Activated T-cell treated with anti-CD3 and anti-CD28 coated beads for 1 hour (primary cell): ENCODE measurements around the gene ARSG.
"Not testable (repeated sequence)": the region's sequence is repeated elsewhere in the genome, so short reads cannot be mapped to it uniquely, and the experiment has no call there.

Experiments
- DNase-seq: peaks from one replicate; pipeline ENCODE4 v3.0.0-alpha.2; 2020; ENCODE audit warnings: low read depth

The ARSG gene

DNA sequence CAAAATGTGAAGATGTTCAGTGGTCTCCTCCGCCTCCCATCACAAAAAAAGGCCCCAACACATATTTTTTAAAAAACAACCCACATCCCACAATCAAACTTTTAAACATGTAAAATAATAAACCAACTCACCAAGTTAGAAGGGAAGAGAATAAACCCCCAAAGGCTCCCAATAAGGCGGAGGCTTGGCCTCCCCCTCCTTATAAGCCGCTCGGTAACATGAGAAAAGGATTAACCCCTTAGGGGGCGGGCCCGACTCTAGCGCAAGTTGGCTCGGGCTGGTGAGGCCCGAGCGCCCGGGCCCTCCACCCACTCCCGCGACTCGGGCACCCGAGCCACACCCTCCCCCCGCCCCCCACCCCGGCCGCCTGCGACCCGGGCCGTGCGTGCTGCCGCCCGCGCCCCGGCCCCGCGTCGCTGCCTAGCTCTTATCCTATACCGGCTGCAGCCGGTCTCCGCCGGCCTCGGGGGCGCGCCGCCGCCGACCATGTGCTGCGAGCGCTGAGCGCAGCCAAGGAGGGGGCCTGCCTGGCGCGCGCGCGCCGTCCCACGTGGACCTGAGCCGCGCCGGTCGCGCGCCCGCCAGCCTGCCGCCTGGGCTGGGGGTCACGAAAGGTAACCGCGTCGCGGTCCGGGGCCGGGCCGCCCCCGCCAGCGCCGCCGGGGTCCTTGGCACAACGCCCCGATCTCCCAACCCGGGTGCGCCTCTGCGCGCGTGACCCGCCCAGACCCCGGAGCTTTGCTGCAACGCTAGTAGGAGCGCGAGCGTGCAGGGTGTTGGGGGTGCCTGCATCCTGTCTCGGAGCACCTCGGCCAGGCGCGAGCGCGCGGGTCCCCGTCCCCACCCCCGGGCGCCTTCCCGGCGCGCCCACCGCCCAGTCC is at the start of gene ARSG, which contains the start of gene SLC16A6:
ARSG (plus strand) TSS at position 541 of the 881 bp plus-strand sequence. CDS start 15,999 bp downstream, outside the sequence.
SLC16A6 (minus strand) TSS at position 173 of the 881 bp plus-strand sequence. CDS start 12,807 bp downstream, outside the sequence.
- DNase-seq: peak; percentile 70

DNA sequence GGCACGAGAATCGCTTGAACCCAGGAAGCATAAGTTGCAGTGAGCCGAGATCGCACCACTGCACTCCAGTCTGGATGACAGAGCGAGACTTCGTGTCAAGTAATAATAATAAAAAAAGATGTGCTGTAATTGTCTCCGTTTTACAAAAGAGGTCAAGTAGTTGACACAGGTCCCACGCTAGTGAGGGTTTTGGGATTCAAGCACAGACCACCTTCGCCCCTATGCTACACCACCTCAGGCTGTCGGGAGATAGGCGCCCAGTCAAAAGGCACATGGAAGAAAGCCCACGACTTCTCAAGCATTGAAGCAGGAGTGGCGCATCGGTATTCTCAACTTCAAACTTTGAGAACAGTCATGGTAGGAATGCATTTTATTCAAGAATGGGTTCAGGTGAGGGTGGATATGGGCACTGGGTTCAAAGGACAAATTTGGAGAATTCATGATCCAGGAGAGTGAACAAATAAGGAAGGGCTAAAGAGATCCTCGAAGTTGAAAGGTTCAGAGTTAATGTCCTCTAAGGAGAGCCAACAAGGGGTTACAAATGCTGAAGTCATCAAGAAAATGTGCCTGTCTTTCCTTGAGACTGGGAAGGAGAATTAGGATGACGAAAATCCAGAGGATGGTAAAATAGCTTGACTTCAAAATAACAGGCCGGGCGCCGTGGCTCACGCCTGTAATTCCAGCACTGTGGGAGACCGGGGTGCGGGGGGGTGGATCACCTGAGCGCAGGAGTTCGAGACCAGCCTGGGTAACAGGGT is 44.8 kb upstream of the ARSG start:
- no peak for DNase-seq

DNA sequence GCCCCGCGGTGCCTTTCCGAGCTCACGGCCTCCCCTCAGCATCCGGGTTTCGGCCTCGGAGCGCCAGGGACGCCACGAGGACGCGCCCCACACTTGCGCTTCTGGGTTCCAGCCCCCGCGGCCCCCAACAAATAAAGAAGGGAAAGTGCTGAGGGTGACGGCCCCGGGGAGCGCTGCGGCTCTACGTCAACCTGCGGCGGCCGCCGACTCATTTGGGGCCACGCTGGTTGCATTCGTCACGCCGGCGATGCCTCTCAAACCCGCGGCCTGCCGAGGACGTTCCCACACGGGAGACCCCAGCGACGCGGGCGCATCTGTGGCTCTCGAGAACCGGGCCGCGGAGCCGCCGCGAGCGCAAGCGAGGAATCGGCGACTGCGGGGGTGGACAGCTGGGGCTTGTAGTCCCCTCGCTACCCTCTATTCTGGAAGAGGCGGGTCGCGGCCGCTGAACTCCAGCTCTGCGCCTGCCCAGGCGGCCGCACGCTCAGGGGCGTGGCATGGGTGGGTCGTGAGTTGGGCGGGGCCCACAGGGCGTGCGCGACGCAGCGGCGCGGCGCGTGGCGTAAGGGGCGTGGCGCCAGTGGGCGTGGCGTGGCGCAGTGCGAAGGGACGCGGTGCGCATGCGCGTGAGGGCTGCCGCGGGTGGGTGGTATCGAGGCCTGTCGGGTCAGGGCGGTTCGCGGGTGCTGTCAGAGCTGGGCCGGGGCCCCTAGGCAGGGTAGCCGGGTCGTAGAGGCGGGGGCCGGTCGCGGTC is 43.7 kb upstream of the ARSG start, which contains the start of gene AMZ2:
AMZ2 (plus strand) TSS at position 599 of the 754 bp plus-strand sequence. CDS start 2,145 bp downstream, outside the sequence.
- peak; percentile 98 for DNase-seq

DNA sequence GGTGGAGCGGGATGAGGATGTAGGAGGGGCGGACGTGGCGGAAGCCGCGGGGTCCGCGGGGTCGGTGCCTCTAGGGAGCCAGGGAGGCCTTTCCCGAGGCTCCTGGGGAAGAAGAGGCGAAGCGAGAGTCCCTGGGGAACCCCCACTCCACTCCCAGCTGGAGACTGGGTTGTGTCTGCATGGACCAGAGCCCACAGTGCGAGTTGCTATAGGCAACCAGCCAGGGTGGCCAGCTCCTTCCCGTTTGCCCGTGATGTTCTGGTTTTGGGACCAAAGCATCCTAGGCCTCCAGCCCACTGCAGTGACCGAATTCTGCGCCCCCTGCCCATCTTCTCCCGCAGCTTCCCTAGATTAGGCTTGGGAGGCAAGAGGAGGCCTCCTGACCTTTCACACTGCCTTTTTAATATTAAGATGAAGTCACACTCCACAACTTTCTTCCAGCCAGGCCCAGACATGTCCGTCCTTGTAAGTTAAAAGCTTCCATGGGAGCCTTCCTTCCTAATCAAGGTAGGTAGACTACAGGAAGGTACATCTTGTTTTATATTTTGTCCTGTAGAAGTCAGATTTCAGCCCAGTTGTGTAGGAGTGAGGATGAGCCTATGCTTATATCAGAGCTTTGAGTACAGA is 43.0 kb upstream of the ARSG start:
- DNase-seq: no peak

DNA sequence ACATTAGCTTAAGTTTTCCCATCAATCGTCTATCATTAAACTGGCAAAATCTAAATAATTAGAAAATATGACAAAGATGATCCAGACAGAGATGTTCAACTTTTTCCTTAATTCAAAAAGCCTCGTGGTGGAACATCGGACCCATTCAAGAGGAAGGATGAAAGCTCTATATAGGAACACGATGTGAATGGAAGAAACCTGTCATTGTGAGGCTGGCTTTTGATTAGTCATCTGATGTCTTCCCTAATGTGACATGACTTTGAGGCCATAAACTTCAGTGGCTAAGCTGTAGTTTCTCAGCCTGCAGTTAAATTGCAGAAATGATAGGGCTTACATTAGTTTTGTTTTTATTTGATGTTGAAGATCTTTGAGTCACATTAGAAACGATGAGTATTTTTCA is 42.4 kb upstream of the ARSG start:
- DNase-seq: no peak

DNA sequence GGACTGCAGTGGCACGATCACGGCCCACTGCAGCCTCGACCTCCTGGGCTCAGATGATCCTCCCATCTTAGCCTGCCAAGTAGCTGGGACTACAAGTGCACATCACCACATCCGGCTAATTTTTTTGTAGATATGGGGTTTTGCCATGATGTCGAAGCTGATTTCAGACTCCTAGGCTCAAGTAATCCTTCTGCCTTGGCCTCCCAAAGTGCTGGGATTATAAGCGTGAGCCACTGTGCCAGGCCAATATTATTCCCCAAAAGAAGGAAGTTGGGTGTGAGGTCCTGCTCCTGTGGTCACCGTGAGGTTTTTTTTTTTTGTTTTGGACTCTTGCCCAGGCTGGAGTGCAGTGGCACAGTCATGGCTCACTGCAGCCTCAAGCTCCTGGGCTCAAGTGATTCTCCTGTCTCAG is 41.9 kb upstream of the ARSG start:
- DNase-seq: no peak

DNA sequence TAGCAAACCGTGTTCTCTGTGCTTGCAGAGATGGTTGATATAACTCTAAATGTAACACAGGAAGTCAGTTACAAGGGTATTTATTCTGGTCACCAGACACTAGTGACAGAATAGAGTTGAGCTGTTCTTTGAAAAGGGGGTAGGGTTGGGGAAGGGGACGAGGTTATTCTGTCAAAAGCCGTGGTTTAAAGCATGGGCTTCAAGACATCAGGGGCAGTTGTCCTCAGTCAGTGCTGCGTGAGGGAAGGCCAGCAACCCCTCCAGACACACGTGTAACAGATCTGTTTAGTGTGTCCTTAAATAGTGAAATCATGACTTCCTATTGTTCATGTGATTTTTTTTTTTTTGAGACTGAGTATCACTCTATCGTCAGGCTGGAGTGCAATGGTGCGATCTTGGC is 37.9 kb upstream of the ARSG start:
- not testable (repeated sequence) for DNase-seq

DNA sequence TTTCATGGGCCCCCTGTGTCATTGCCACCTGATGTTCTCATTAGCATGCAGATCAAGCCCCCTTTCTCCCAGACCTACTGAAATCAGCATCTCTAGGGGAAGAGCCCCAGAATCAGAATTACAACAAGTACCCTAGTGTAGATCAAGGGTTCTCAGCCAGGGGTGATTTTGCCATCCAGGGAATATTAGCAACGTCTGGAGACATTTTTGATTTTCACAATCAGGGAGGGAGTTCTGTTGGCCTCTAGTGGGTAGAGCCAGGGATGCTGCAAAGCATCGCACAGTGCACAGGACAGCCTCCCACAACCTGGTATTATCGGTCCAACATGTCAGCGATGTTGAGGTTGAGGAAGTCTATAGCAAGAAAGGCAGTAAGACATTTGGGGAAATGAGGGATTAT is 36.1 kb upstream of the ARSG start:
- DNase-seq: no peak

DNA sequence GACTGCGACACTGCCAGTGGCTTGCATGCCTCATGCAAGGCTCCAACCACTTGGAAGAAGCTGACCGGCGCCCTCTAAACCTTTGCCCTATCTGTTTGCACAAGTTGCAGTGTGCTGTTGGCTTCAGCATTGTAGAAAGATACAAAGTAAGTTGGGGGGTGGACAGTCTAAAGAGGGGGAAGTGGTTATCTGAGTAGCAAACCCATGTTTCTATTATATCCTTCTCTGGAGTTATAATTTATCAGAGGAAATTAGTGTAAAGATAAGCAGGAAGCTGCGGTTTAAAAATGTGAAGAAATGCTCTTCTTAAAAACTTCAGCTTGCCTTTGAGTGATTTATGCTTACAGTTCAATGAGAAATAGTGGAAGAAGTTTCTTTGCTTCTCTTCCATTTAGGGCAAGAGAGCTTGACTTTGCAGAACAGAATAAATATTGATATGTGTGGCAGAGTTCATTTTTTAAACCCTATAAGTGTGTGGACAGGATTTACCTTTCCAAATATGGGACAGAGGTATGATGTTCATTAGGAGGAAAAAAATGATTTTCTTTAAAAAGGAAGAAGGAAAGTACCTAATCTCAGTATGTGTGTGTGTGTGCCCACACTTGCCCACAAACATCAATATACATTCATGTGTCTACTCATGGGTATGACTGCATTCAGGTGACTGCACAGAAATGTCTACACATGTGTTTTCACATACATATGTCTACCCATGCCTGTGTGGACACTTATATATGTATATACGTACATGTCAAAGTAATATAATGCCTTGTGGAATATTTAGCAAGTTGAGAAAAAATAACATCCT is 35.4 kb upstream of the ARSG start:
- no peak for DNase-seq

DNA sequence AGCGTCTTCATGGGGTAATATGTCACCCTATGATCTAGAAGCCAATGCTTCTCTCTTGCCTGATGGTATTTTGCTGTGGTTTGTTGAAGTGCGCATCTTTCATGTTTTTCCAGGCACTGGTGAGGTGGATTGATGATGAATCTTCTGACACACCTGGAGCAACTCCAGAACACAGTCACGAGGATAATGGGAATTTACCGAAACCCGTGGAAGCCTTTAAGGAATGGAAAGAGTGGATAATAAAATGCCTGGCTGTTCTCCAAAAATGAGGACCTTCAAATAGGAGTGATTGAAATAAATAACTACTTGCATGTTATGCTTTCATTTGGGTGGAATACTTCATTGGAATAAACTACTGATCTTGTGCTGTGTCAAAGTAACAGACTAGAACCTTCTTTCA is 34.6 kb upstream of the ARSG start:
- not testable (repeated sequence) for DNase-seq

DNA sequence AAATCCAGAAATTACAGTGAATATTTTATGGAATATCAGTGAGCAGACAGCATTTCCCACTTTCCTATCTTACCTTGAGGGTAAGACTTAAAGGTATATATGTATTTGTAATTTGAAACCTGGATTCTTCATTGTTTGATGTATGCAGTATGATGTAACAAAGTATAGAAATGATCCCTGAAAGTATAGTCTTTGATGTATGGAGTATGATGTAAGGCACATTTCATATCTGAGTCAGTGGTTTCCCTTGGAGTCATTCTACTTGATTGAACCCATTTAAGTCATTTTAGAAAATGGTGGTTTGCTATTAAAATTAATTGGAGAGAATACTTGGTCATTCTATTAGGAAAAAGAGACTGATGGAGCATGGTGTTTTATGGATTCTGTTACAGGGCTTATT is 33.4 kb upstream of the ARSG start:
- no peak for DNase-seq

DNA sequence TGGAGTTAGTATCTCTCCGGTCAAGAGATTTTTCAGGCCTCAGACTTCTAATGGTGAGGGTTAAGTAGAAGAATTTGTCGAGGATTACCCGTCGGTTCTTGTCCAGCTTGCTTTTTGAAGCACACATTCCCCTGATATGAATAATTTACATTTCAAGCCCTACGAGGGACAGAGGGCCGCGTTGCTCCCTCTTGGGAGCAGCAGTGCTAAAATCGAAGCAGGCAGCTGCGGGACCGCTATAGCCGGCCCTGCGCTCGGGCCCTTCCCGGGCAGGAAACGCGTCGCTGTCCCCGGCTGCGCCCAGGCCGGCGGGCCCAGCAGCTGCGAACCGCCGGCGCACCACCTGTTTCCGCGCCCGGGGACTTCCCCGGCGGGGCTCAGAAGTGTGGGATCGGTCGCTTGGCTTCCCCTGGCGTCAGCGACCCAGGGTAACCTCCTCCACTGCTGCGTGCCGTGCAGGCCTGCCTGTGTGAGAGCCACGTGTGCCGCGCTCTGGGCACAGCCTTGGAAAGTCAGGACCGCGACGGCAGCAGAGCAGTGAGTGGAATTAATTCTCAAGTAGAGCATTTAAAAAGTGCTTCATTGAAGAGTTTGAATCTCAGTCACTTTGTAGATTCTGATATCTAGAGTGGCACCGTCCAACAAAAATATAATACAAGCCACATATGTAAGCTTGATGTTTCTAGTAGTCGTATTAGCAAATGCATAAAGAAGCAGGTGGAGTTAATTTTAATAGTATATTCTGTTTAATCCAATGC is 32.2 kb upstream of the ARSG start:
- DNase-seq: peak; percentile 58

DNA sequence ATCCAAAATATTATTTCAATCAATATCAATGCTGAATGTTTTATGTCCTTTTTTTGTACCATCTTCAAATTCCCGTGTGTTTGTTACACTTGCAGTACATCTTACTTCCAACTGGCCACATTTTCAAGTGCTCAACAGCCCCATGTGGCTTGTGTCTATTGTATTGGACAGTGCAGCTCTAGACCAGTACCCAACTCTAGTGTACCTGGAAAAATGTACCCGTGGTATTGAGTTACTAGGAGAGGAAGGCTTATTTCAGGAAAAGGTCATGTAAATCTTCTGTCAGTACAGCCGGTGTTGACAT is 31.7 kb upstream of the ARSG start:
- DNase-seq: not testable (repeated sequence)

DNA sequence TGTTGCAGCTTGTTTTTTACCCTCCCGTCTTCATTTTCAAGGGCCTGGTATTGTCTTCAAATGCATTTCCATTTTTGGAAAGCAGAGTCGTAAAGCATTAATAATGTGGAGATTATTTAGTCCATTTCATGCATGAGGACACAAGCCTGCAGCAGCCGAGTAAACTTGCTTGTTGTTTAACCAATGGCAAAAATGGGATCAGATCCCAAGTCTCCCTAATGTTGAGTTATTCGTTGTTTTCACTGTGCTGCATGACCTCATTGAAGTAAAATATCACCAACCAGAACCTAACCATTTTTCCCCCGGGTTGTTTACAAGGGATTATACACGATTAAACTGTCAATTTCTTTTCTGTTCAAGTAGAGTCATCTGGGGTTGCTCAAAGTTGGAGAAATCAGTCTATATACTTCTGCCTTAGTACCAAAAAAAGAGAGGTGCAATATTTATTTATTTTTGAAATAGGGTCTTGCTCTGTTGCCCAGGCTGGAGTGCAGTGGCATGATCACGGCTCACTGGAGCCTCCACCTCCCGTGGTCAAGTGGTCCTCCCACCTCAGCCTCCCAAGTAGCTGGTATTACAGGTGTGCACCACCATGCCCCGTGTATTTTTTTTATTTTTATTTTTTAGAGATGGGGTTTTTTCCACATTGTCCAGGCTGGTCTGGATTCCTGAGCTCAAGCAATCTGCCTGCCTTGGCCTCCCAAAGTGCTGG is 31.1 kb upstream of the ARSG start:
- no peak for DNase-seq

DNA sequence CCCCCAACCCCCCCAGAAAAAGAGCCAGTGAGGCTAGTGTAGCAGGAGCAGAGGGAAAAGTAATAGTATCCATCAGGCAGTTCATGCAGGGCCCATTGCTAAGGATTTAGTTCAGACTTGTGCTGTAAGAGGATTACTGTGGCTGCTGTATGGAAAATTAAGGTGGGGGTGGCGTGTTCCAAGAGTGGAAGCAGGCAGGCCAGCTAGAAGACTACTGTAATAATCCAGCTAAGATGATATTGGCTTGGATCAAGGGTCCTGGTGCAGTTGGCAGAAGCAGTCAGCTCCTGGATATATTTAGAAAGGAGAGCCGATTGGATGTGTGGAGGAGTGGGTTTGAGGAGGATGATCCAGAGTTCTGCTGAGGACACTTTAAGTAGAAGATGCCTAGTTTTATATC is 28.8 kb upstream of the ARSG start:
- DNase-seq: not testable (repeated sequence)

DNA sequence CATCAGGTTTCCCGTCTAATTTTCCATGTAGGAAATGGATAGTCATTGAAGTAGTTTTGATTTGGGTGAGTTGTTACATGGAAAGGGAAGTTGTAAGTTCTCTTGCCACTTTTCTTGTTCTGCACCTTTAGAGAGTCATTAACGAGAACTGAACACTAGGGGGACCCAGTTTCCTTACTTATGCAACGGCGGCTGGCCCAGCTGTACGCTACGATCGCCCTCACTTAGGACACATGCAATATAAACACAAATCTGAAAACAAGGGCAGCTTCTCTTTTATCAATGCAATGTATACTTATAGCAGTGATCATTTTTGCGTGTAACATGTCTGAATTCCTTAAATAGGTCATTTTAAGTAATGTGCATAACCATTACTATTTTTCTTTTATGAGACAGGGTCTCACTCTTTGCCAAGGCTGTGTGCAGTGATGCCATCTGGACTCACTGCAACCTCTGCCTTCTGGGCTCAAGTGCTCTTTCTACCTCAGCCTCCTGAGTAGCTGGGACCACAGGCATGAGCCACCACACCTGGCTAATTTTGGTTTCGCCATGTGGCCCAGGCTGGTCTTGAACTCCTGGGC is 28.1 kb upstream of the ARSG start:
- DNase-seq: not testable (repeated sequence)

DNA sequence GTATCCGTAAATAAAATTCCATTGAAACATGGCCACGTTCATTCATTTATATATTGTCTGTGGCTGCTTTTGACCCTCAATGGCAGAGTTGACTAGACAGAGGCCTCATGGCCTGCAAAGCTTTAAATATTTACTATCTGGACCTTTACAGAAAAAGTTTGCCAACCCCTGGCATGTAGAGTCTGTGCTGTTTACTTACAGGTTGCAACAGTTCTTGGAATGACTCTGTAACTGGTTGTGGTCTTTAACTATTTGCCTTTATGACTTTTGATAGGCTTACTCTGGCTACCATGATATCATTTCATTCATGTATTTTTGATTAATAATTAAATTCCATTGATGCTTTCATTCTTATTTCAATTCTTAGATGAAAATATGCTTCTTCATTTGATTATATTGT is 25.5 kb upstream of the ARSG start:
- not testable (repeated sequence) for DNase-seq

DNA sequence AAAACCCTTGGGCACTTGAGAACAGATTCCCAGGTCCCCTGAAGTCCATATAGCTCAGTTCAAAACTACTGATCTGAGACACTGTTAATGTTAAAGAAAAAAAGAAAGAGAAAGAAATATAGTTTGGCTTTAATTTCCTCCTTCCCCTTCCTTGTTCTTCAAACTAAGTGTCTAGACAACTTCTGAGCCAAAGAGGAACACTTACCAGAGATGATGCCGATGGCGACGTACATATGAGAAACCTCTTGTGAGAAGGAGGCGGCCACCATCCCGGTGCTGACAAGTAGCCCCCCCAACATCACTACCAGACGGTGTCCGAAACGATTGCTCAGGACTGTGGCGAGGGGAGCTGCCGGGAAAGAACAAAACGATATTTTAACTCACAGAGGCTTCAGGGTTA is 17.6 kb upstream of the ARSG start:
- no peak for DNase-seq

DNA sequence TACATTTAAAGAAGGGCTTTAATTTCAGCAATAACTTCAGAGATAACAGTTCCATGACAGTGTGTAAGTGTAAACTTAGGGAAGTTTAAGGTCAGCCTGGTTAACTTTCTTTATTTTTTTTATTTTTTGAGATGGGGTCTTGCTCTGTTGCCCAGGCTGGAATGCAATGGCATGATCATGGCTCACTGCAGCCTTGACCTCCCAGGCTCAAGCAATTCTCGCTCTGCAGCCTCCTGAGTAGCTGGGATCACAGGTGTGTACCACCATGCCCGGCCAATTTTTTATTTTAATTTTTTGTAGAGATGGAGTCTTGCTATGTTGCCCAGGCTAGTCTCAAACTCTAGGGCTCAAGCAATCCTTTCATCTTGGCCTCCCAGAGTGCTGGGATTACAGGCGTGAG is 15.0 kb upstream of the ARSG start:
- not testable (repeated sequence) for DNase-seq
